Measurements from ENCODE around the gene FOXA1.

FOXA1 gene

DNA sequence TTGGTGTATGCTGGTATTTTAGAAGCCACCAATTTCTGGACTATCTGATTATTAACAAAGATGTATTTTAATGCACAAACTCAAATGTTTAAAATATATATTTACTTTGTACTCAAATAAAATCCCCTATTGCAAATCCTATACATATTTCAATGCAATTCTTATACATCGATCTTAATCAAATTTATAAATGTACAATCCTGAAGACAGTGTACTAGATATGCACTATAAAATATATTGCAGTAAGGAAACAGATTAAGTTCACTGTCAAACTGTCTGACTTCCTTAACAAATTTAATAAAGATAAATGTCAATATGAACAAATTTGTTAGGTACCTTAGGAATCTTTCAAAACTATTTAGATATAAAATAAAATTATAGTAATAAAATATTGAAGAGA, 43.9 kb downstream of the FOXA1 start:
- no peak for DNase-seq

DNA sequence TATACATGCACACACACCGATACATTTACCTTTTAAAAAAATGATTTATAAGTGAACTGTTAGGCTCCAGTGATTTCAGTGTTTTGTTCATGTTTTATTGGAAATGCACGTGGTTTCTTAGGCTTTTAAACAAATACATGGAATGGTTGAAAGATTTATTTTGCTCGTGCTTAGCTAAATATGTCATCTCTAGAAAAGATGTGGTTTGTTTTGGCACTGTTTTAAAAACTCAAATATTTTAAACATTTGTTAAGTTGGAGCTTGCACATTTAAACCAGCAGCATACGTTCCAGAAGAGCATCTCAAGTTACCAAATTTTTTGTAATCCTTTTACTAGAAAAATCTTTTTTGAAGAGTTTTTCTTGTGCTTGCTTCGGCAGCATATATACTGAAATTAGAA, 44.5 kb downstream of the FOXA1 start:
- DNase-seq, result no peak

DNA sequence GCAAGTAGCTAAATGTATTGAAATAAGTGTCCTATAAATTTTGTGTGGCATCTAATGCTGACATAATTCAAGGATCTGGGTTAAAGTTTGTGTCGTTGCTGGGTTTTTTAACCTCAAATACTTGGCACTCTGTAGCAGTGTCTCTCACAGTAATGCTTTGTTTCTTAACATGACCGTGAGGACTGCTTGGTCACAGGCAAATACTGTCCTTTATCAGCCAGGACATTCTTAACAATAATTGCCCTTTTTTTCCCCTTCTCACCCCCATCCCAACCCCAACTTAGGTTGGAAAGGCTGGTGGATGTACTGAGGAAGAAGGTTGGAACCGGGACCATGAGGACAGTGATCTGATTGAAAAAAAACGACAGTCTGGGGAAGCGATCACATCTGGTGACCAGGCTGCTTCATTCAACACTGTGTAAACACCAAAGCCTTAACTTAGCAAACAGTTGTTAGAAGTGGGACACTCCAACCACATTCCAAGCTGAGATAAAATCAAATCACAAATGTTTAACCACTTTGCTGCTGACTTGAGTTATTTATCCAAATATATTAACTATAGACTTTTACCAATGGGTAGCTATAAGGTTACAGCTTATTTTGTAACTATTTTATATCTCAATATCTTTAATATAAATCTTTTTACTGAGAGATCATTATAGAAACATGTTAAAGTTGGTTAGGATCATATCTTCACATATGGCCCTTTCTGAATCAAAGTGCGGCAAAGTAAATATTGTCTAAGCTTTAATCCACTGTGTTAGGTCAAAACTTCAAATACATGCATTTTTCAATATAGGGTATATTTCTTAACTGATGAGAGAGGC, 48.2 kb downstream of the FOXA1 start:
- no peak for DNase-seq

DNA sequence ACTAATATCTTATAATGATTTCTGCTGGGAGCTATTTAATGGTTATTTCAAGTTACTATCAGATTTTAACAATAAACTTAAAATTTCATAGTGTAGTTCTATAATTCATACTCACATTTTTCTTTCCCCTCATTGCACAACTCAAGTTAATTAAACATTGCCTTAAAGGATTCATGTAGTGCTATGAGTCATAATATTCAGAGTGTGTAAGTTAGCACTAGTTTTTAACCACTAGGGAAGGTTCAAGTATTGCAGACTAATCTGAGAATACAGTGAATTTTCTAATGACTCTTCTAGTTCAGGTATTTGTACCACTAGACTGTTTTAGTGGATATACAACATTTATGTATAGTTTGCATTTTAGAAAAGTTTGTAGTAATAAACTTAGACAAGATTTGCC, 49.9 kb downstream of the FOXA1 start:
- DNase-seq, result no peak

DNA sequence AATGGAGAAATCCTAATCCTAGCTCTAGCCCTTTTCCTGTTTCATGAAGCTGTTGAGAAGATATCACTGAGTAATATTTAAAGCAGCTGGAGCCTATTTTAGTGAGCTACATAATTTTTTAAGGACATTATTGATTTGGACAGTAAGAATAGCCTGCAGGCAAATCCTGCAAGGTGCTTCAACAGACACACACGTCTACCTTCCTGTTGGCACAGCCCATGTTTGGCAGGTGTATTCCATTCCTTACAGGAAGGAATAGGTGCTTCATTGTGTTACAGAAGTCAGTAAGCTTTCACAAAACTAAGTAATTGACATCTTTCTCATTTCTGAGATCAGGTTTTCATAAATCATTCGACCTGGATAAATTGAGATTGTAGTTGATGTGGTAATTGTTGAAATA, 50.6 kb downstream of the FOXA1 start:
- DNase-seq, result no peak

DNA sequence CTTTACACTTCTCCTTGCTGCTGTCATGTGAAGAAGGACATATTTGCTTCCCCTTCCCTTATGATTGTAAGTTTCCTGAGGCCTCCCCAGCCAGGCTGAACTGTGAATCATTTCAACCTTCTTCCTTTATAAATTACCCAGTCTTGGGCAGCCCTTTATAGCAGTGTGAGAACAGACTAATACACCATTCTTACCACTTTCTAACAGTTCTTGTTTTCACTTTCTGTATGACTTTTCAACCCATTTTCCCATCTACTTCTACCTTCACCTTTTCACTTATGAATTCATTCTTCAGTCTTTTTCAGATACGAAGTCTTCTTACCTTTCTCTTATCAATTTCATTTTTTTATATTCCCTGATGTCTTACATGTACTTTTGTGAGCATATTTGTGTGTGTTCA, 55.1 kb downstream of the FOXA1 start:
- no peak for DNase-seq

Data from amniotic stem cell (primary cell).